ENCODE results near the gene TBC1D5.

DNA sequence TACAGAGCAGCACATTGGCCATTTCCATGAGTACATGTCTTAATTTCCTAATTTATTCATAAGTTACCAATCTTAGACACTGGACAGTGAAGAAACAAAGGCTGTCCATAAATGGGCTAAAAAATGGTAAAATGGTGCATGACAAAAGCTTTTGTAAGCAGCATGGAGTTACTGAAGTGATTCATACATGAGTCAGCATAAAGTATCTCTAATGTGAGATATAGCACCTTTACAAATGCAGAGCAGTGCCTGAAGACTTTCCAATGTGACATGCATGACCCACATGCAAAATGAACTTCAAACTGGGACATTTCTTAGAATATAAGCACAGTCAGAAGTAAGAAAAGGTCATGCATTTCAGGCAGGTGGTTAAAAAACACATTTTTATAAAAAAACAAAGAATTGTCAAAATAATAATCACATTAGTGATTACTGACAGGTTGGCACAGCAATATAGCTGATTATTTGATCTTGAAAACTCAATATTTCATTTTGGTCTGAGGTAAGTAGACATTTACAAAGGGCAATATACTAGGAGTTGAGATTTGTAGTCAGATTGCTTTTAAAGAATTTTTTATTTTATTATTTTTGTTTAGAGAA lies 558.4 kb downstream of the TBC1D5 start:
- TF ChIP-seq CTCF (conservative IDR thresholded peaks at IDR 0.05 in 1 of 2, IDR thresholded peaks at IDR 0.05 in 1 of 2; ENCODE audit: extremely low read depth in 1 of 2, insufficient read depth in 1 of 2, low read depth in 1 of 2, low read length in 2 of 2) (no peak), EZH2 (IDR thresholded peaks at IDR 0.05; ENCODE audit: borderline replicate concordance, low read length) (no peak)

Data from mammary epithelial cell (primary cell).